Measurements from ENCODE around the gene GLRA2. TPM values are rescaled to one million over a fixed set of nuclear protein-coding genes. Genes with fewer than 3 reads are reported as not detected.

The GLRA2 gene
- total RNA-seq, 1 donor from 2014 or later: not detected

DNA sequence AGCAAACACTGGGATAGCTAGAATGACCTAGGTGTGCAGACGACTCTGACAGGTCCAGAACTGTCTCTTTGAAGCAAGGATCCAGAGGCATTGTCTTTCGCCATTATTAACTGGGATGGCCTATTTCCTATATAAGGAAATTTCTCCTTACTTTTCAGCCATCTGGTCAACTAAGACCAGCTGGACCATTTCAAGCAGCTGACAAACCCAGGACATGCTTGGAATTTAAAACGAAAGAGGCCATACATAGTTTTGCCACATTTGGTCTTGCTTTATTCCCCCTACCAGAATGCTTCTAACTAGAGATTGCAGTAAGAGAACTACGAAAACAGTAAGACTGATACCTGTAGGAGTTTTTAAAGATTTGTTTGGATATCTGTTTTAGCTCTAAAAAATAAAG, 87.0 kb downstream of the GLRA2 start:
- H3K4me3 ChIP-seq: no peak overlapping the region
- H3K27me3 ChIP-seq (ENCODE audit: low read depth): no peaks in the 10 kb centered on the region
- TF ChIP-seq, protein P1, sequence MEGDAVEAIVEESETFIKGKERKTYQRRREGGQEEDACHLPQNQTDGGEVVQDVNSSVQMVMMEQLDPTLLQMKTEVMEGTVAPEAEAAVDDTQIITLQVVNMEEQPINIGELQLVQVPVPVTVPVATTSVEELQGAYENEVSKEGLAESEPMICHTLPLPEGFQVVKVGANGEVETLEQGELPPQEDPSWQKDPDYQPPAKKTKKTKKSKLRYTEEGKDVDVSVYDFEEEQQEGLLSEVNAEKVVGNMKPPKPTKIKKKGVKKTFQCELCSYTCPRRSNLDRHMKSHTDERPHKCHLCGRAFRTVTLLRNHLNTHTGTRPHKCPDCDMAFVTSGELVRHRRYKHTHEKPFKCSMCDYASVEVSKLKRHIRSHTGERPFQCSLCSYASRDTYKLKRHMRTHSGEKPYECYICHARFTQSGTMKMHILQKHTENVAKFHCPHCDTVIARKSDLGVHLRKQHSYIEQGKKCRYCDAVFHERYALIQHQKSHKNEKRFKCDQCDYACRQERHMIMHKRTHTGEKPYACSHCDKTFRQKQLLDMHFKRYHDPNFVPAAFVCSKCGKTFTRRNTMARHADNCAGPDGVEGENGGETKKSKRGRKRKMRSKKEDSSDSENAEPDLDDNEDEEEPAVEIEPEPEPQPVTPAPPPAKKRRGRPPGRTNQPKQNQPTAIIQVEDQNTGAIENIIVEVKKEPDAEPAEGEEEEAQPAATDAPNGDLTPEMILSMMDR (IDR thresholded peaks at IDR 0.05): no peak
- H3K9me3 ChIP-seq: no peaks in the 10 kb centered on the region
- no peak overlapping the region for H3K27ac ChIP-seq
- intact Hi-C loops (cut with DNase I): no loop called here
- H3K4me1 ChIP-seq: no peaks in the 10 kb centered on the region
- DNase-seq: no peak
- ATAC-seq: no peak
- no peaks in the 10 kb centered on the region for H3K36me3 ChIP-seq

DNA sequence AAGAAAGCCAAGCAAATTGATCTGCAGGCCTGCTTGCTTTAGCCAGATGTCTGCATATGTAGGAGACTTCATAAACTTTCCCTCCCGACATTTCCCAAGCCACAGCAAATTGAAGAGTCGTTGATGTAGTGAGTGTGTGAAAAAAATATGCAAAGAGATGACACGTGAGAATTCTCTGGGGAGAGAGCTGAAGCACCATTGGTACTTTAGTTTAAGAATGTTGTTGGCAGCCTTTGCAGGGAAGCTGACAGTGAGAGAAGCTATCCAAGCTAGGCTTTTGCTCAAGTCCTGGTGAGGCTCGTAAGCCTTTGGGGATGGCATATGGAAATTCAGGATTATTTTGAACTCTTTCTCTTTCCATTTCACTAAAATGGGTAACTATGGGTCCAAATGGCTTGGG, 87.5 kb downstream of the GLRA2 start:
- Histone ChIP-seq H3K27ac (no peak overlapping the region), H3K4me3 (no peak overlapping the region), H3K4me1 (no peaks in the 10 kb centered on the region), H3K9me3 (no peaks in the 10 kb centered on the region), H3K36me3 (no peaks in the 10 kb centered on the region), H3K27me3 (ENCODE audit: low read depth) (no peaks in the 10 kb centered on the region)
- DNase-seq (no peak), ATAC-seq (no peak)
- TF ChIP-seq, protein P1 (IDR thresholded peaks at IDR 0.05): no peak
- intact Hi-C loops (cut with DNase I): no loop called here

DNA sequence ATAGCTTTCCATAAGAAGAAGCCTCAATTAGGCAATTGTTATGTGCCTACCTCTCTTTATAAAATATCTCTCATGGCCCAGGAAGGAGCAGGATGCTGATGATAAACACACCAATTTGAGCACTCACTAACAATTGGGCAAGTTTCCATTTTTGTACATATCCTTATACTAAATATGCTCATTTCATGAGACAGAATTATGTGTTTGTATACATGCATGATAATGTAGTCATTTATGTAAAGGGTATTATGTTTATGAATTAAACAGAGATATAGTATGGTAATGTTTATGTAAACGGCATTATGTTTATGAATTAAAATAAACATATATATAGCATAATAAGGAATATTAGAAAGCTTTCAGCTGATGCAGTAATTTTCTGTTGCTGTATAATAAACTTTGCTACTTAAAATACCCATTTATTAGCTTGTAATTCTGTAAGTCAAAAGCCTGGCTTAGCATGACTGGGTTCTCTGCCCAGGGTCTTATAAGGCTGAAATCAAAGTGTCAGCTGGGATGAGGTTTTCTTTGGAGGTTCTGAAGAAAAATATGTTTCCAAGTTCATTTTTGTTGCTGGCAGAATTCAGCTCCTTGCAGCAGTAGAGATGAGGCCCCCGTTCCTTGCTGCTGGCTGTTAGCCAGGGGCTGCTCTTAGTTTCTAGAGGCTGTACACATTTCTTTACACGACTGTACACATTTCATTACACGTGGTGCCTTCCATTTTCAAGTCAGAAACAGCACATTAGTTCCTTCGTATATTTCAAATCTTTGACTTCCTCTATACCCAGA, 89.0 kb downstream of the GLRA2 start:
- no peaks in the 10 kb centered on the region for H3K27me3 ChIP-seq (ENCODE audit: low read depth)
- DNase-seq (no peak), ATAC-seq (no peak)
- no peaks in the 10 kb centered on the region for H3K4me1 ChIP-seq
- no peak overlapping the region for H3K27ac ChIP-seq
- TF ChIP-seq, protein P1 (IDR thresholded peaks at IDR 0.05): no peak
- H3K36me3 ChIP-seq: no peaks in the 10 kb centered on the region
- H3K4me3 ChIP-seq: no peak overlapping the region
- intact Hi-C loops (cut with DNase I): no loop called here
- no peaks in the 10 kb centered on the region for H3K9me3 ChIP-seq

DNA sequence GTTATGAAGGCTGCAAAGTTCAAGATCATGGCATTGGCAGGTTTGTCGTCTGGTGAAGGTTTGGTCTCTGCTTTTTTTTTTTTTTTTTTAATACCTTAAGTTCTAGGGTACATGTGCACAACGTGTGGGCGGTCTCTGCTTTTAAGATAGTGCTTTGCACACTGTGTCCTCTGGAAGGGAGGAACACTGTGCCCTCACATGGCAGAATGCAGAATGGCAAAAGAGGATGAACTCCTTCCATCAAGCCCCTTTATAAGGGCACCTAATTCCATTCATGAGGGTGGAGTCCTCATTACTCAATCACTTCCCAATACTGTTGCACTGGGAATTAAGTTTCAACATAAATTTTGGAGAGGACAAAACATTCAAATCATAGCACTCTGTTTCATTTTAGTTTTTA, 101.4 kb downstream of the GLRA2 start:
- no peak for ATAC-seq

DNA sequence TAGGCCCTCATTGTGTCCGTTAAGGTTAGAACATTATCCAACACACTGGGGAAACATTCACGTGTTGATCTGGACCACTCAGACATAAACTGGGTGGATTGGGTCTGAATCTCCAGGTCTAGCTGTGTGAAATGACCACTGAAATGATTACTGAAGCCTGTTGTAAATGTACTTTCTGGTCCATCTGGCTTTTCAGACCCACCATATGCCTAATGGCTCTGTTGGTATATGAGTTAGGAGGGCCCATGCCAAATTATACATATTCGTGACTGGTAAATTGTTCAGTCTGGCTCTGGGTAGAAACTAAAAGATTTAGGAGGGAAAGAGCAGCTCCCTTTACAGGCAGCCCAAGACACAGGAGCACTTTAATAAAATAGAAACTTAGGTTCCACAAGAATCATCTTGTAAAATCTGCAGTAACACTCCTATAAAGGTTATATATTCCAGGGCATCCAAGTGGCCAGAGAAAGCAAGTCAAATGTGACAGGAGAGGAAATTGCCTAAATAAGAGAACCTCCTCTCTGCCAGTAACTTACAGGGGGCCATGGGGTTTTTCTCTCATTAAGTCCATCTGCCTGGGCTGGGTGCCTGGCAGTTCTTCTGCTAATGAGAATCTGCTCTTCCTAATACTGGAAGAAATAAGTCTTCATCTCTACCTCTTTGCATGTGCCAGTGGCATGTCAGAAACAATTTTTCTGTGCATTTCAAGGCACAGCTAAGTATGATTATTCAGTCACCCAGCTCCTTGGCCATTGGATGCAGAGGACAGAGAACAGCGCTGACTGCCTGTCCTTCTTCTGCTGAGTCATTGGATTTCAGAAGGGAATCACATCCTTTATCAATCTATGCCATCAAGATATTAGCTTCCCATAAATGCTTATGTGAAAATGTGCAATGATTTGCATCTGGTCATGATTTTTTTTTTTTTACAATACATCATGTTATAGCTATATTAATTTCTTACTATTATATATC, 112.6 kb downstream of the GLRA2 start:
- TF ChIP-seq, protein P1 (IDR thresholded peaks at IDR 0.05): no peak
- intact Hi-C loops (cut with DNase I): no loop called here

More for the DNA sequence above, 101.4 kb downstream of the GLRA2 start:
- no peaks in the 10 kb centered on the region for H3K9me3 ChIP-seq
- TF ChIP-seq, protein P1 (IDR thresholded peaks at IDR 0.05): no peak
- H3K36me3 ChIP-seq: no peaks in the 10 kb centered on the region
- DNase-seq: no peak
- H3K27ac ChIP-seq: no peak overlapping the region
- H3K4me1 ChIP-seq: no peaks in the 10 kb centered on the region
- intact Hi-C loops (cut with DNase I): no loop called here
- H3K27me3 ChIP-seq (ENCODE audit: low read depth): no peaks in the 10 kb centered on the region
- no peak overlapping the region for H3K4me3 ChIP-seq

More for the DNA sequence above, 112.6 kb downstream of the GLRA2 start:
- no peak overlapping the region for H3K27ac ChIP-seq
- H3K4me1 ChIP-seq: no peaks in the 10 kb centered on the region
- no peaks in the 10 kb centered on the region for H3K9me3 ChIP-seq
- no peak for DNase-seq
- H3K36me3 ChIP-seq: no peaks in the 10 kb centered on the region
- H3K27me3 ChIP-seq (ENCODE audit: low read depth): no peaks in the 10 kb centered on the region
- no peak for ATAC-seq
- no peak overlapping the region for H3K4me3 ChIP-seq
